Measurements from ENCODE around the gene LRIT2.

DNA sequence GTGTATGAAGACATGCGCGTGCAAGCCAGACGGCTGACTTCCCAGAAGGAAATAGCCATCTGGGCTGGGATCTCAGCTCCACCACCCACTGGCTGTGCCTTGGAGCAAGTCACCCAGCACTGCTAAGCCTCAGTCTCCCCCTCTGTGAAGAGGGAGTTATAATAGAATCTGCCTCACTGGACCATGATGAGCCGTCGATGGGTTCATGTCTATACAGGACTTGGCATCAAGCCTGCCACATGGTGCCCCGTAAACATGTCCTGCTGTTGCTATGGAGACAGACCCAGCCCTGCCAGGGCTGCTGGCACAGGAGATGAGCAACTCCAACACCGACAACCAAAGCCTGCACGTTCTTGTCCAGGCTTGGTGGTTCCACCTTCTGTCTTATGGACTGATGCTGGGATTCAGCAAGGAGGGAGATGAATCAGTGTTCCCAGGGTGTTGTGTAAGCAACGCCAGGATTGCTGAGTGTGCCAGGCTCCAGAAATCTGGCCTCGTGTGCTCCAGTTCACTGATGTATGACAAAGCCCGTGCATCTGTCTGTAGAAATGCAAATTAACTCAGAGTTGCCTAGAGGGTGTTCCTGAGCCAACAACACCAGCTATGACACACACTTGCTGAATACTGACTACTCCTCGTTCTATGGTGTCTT is 46.2 kb downstream of the LRIT2 start:
- TF ChIP-seq CTCF (conservative IDR thresholded peaks at IDR 0.05; ENCODE audit: low read length): no peak
- no peak for TF ChIP-seq EZH2phosphoT487 (IDR thresholded peaks at IDR 0.05; ENCODE audit: borderline replicate concordance, low read depth, low read length)
